ENCODE data around the gene GSN. TPM values are rescaled to one million over a fixed set of nuclear protein-coding genes. Genes with fewer than 3 reads are reported as not detected.

GSN gene
- total and polyA plus RNA-seq, 4 donors: 133 to 468 (median 233) TPM

- ATAC-seq (ENCODE audit: insufficient read depth, low FRiP score) (no peak), DNase-seq (no peak)
- no peak overlapping the region for H3K9ac ChIP-seq (ENCODE audit: insufficient read depth in 1 of 2, low read length in 2 of 2)
- no peaks in the 10 kb centered on the region for H3K27me3 ChIP-seq (ENCODE audit: control insufficient read depth in 3 of 3, insufficient read depth in 3 of 3, low read length in 2 of 3)
- H3K36me3 ChIP-seq (ENCODE audit: control insufficient read depth in 4 of 4, insufficient read depth in 4 of 4, low read length in 4 of 4): no peaks in the 10 kb centered on the region
- WGBS, 2 donors: 94 to 97% methylated on average over 4 of the region's 4 CpGs
- H3K4me3 ChIP-seq: no peak overlapping the region
- TF ChIP-seq CTCF (IDR thresholded peaks at IDR 0.05; ENCODE audit: control extremely low read depth, extremely low read depth): no peak
- H3K9me3 ChIP-seq (ENCODE audit: control insufficient read depth in 4 of 4, insufficient read depth in 3 of 4, low read length in 3 of 4): no peaks in the 10 kb centered on the region
- H3K4me1 ChIP-seq (ENCODE audit: control insufficient read depth in 5 of 5, insufficient read depth in 5 of 5, low read length in 5 of 5): peaks cover 0 to 2% (median 0%) of the 10 kb centered on the region in 5 donors
- H3K27ac ChIP-seq (ENCODE audit: low read depth in 1 of 2, low read length in 1 of 2): no peak overlapping the region
These were observed 35.7 kb upstream of the GSN start for GRCh38 chr9:121232251-121232650.

- Histone ChIP-seq H3K36me3 (ENCODE audit: control insufficient read depth in 4 of 4, insufficient read depth in 4 of 4, low read length in 4 of 4) (no peaks in the 10 kb centered on the region), H3K4me3 (no peak overlapping the region), H3K9me3 (ENCODE audit: control insufficient read depth in 4 of 4, insufficient read depth in 3 of 4, low read length in 3 of 4) (no peaks in the 10 kb centered on the region), H3K4me1 (ENCODE audit: control insufficient read depth in 5 of 5, insufficient read depth in 5 of 5, low read length in 5 of 5) (peaks cover 0 to 2% (median 0%) of the 10 kb centered on the region in 5 donors), H3K27ac (ENCODE audit: low read depth in 1 of 2, low read length in 1 of 2) (no peak overlapping the region), H3K9ac (ENCODE audit: insufficient read depth in 1 of 2, low read length in 2 of 2) (no peak overlapping the region), H3K27me3 (ENCODE audit: control insufficient read depth in 3 of 3, insufficient read depth in 3 of 3, low read length in 2 of 3) (no peaks in the 10 kb centered on the region)
- ATAC-seq (ENCODE audit: insufficient read depth, low FRiP score) (no peak), DNase-seq (no peak)
- 62 to 81% methylated on average over 11 of the region's 11 CpGs for WGBS, 2 donors
- no peak for TF ChIP-seq CTCF (IDR thresholded peaks at IDR 0.05; ENCODE audit: control extremely low read depth, extremely low read depth)
These were observed 33.8 kb upstream of the GSN start for GRCh38 chr9:121233906-121234831.

GRCh38 chr9:121234832-121235161 is 33.2 kb upstream of the GSN start:
- no peak for ATAC-seq (ENCODE audit: insufficient read depth, low FRiP score)
- no peak for TF ChIP-seq CTCF (IDR thresholded peaks at IDR 0.05; ENCODE audit: control extremely low read depth, extremely low read depth)
- Histone ChIP-seq H3K4me1 (ENCODE audit: control insufficient read depth in 5 of 5, insufficient read depth in 5 of 5, low read length in 5 of 5) (peaks cover 0 to 2% (median 0%) of the 10 kb centered on the region in 5 donors), H3K4me3 (no peak overlapping the region), H3K36me3 (ENCODE audit: control insufficient read depth in 4 of 4, insufficient read depth in 4 of 4, low read length in 4 of 4) (no peaks in the 10 kb centered on the region), H3K27ac (ENCODE audit: low read depth in 1 of 2, low read length in 1 of 2) (no peak overlapping the region), H3K27me3 (ENCODE audit: control insufficient read depth in 3 of 3, insufficient read depth in 3 of 3, low read length in 2 of 3) (no peaks in the 10 kb centered on the region), H3K9ac (ENCODE audit: insufficient read depth in 1 of 2, low read length in 2 of 2) (no peak overlapping the region), H3K9me3 (ENCODE audit: control insufficient read depth in 4 of 4, insufficient read depth in 3 of 4, low read length in 3 of 4) (no peaks in the 10 kb centered on the region)
- no peak for DNase-seq
- WGBS, 2 donors: 65 to 86% methylated on average over 6 of the region's 6 CpGs
